Osteocyte (in vitro differentiated cells): ENCODE data around the gene FAM118B. TPM values are rescaled to one million over a fixed set of nuclear protein-coding genes. Genes with fewer than 3 reads are reported as not detected.

Source experiments
- DNase-seq: peaks from one replicate; pipeline ENCODE4 v3.0.0; 2021; ENCODE audit warnings: mixed read lengths; ENCODE audit not compliant: unreplicated experiment; ENCODE audit errors: extremely low spot score
- H3K27ac Mint-ChIP-seq: one replicate; pipeline ENCODE4 v1.8.0; 2021; ENCODE audit warnings: mild to moderate bottlenecking, mixed read lengths; ENCODE audit not compliant: unreplicated experiment
- H3K27me3 Mint-ChIP-seq: one replicate; pipeline ENCODE4 v1.8.0; 2021; ENCODE audit warnings: mixed read lengths; ENCODE audit not compliant: unreplicated experiment
- H3K36me3 Mint-ChIP-seq: one replicate; pipeline ENCODE4 v1.8.0; 2021; ENCODE audit warnings: mixed read lengths; ENCODE audit not compliant: unreplicated experiment
- H3K4me1 Mint-ChIP-seq: one replicate; pipeline ENCODE4 v1.8.0; 2021; ENCODE audit warnings: mixed read lengths; ENCODE audit not compliant: unreplicated experiment
- H3K4me3 Mint-ChIP-seq: one replicate; pipeline ENCODE4 v1.8.0; 2021; ENCODE audit warnings: mild to moderate bottlenecking, moderate library complexity, mixed read lengths; ENCODE audit not compliant: unreplicated experiment
- H3K9me3 Mint-ChIP-seq: one replicate; pipeline ENCODE4 v1.8.0; 2021; ENCODE audit warnings: mixed read lengths; ENCODE audit not compliant: unreplicated experiment
- CTCF ChIP-seq: fragments of 200-600 bp; sonication (generic); IDR thresholded peaks from 2 replicates; pipeline ENCODE4 v1.5.0; 2021; ENCODE audit warnings: antibody characterized with exemption, mild to moderate bottlenecking, moderate library complexity
- total RNA-seq: library from RNA; stranded (reverse); gene quantifications from 2 replicates; pipeline ENCODE4 v1.2.1, GENCODE V29; 2021

Gene FAM118B
- total RNA-seq, 1 donor from 2014 or later, result 23.3 TPM

GRCh38 chr11:126164781-126165180 is 46.8 kb upstream of the FAM118B start:
- DNase-seq, result no peak
- Mint-ChIP-seq H3K27ac (no peak overlapping the region), H3K4me3 (no peak overlapping the region), H3K36me3 (peaks cover 2% of the 10 kb centered on the region), H3K4me1 (peaks cover 50% of the 10 kb centered on the region), H3K27me3 (no peaks in the 10 kb centered on the region), H3K9me3 (no peaks in the 10 kb centered on the region)
- TF ChIP-seq CTCF, result no peak

GRCh38 chr11:126165311-126165720 is 46.3 kb upstream of the FAM118B start:
- no peak for TF ChIP-seq CTCF
- H3K4me3 Mint-ChIP-seq, result no peak overlapping the region
- no peak overlapping the region for H3K27ac Mint-ChIP-seq
- peaks cover 44% of the 10 kb centered on the region for H3K4me1 Mint-ChIP-seq
- peaks cover 2% of the 10 kb centered on the region for H3K36me3 Mint-ChIP-seq
- DNase-seq, result no peak
- no peaks in the 10 kb centered on the region for H3K27me3 Mint-ChIP-seq
- no peaks in the 10 kb centered on the region for H3K9me3 Mint-ChIP-seq

GRCh38 chr11:126165757-126166156 is 45.8 kb upstream of the FAM118B start:
- Mint-ChIP-seq H3K27ac (no peak overlapping the region), H3K36me3 (peaks cover 1% of the 10 kb centered on the region), H3K9me3 (no peaks in the 10 kb centered on the region), H3K27me3 (no peaks in the 10 kb centered on the region), H3K4me1 (peaks cover 40% of the 10 kb centered on the region), H3K4me3 (no peak overlapping the region)
- DNase-seq, result no peak
- TF ChIP-seq CTCF, result no peak

- H3K27me3 Mint-ChIP-seq, result no peaks in the 10 kb centered on the region
- H3K4me3 Mint-ChIP-seq, result no peak overlapping the region
- no peak for TF ChIP-seq CTCF
- DNase-seq, result no peak
- H3K36me3 Mint-ChIP-seq, result no peaks in the 10 kb centered on the region
- no peaks in the 10 kb centered on the region for H3K9me3 Mint-ChIP-seq
- peaks cover 37% of the 10 kb centered on the region for H3K4me1 Mint-ChIP-seq
- peak overlapping the region; percentile 9 for H3K27ac Mint-ChIP-seq
Observed at GRCh38 chr11:126166413-126166812, 45.2 kb upstream of the FAM118B start.

GRCh38 chr11:126167488-126167887 is 44.1 kb upstream of the FAM118B start:
- Mint-ChIP-seq H3K9me3 (no peaks in the 10 kb centered on the region), H3K4me1 (peaks cover 34% of the 10 kb centered on the region), H3K27me3 (no peaks in the 10 kb centered on the region), H3K27ac (peak overlapping the region; percentile 16), H3K36me3 (no peaks in the 10 kb centered on the region), H3K4me3 (no peak overlapping the region)
- no peak for TF ChIP-seq CTCF
- DNase-seq, result no peak
